SK-N-MC (cell line): Measurements from ENCODE around the gene LGR4.

ENCODE experiments used
- DNase-seq: peaks from one replicate; pipeline ENCODE4 v3.0.0-alpha.2; 2011; ENCODE audit warnings: low read depth, low spot score
- H3K27ac ChIP-seq: fragments of 200-600 bp; sonication (generic); 2 replicates; pipeline ENCODE4 v1.5.1; 2016; ENCODE audit warnings: mixed run types
- H3K36me3 ChIP-seq: fragments of 200-600 bp; sonication (generic); 2 replicates; pipeline ENCODE4 v1.6.1; 2017; ENCODE audit warnings: antibody characterized with exemption, low read length, mixed read lengths; ENCODE audit not compliant: insufficient read depth
- H3K4me3 ChIP-seq: fragments of 200-600 bp; sonication (generic); 2 replicates; pipeline ENCODE4 v1.5.1; 2016
- H3K9ac ChIP-seq: fragments of 200-600 bp; sonication (generic); 2 replicates; pipeline ENCODE4 v1.8.0; 2017; ENCODE audit warnings: mixed run types, mixed read lengths; ENCODE audit not compliant: insufficient read length
- H3K9me3 ChIP-seq: fragments of 200-600 bp; sonication (generic); 2 replicates; pipeline ENCODE4 v1.6.1; 2017; ENCODE audit warnings: low read depth, mild to moderate bottlenecking, antibody characterized with exemption, low read length, moderate library complexity, mixed read lengths
- EZH2 ChIP-seq: fragments of 200-600 bp; sonication (generic); IDR thresholded peaks from one replicate; pipeline ENCODE4 v1.6.1; 2017; ENCODE audit warnings: antibody characterized with exemption
- FOXP2 ChIP-seq: optimal IDR thresholded peaks from 2 replicates; pipeline ENCODE3; 2011; ENCODE audit warnings: mild to moderate bottlenecking, moderate library complexity; ENCODE audit not compliant: insufficient read depth; ENCODE audit errors: extremely low read length, control extremely low read depth
- POLR2AphosphoS5 ChIP-seq: IDR thresholded peaks from 2 replicates; pipeline ENCODE4 v1.6.1; 2012; ENCODE audit warnings: mild to moderate bottlenecking, low read depth, low read length, borderline replicate concordance

The LGR4 gene

GRCh38 chr11:27420217-27420616 is 52.4 kb downstream of the LGR4 start:
- no peak overlapping the region for H3K9ac ChIP-seq
- TF ChIP-seq POLR2AphosphoS5: no peak
- TF ChIP-seq FOXP2: no peak
- no peak for TF ChIP-seq EZH2
- H3K4me3 ChIP-seq: no peak overlapping the region
- H3K9me3 ChIP-seq: no peaks in the 10 kb centered on the region
- H3K36me3 ChIP-seq: no peaks in the 10 kb centered on the region
- H3K27ac ChIP-seq: no peak overlapping the region
- DNase-seq: no peak

GRCh38 chr11:27418356-27418755 is 54.2 kb downstream of the LGR4 start:
- no peak overlapping the region for H3K4me3 ChIP-seq
- H3K9me3 ChIP-seq: no peaks in the 10 kb centered on the region
- TF ChIP-seq FOXP2 (no peak), POLR2AphosphoS5 (no peak), EZH2 (no peak)
- no peak overlapping the region for H3K27ac ChIP-seq
- no peak for DNase-seq
- no peak overlapping the region for H3K9ac ChIP-seq
- H3K36me3 ChIP-seq: no peaks in the 10 kb centered on the region

GRCh38 chr11:27416568-27417176 is 55.9 kb downstream of the LGR4 start:
- TF ChIP-seq FOXP2 (no peak), POLR2AphosphoS5 (no peak), EZH2 (no peak)
- Histone ChIP-seq H3K9ac (no peak overlapping the region), H3K36me3 (no peaks in the 10 kb centered on the region), H3K27ac (no peak overlapping the region), H3K9me3 (no peaks in the 10 kb centered on the region), H3K4me3 (no peak overlapping the region)
- no peak for DNase-seq

GRCh38 chr11:27414644-27415043 is 57.9 kb downstream of the LGR4 start:
- TF ChIP-seq POLR2AphosphoS5 (no peak), FOXP2 (no peak), EZH2 (no peak)
- Histone ChIP-seq H3K9ac (no peak overlapping the region), H3K36me3 (peaks cover 3% of the 10 kb centered on the region; the same call in 1 of the 2 replicates), H3K27ac (no peak overlapping the region), H3K9me3 (no peaks in the 10 kb centered on the region), H3K4me3 (no peak overlapping the region)
- DNase-seq: no peak

- H3K9me3 ChIP-seq: no peaks in the 10 kb centered on the region
- H3K36me3 ChIP-seq: peaks cover 3% of the 10 kb centered on the region; the same call in 1 of the 2 replicates
- no peak overlapping the region for H3K27ac ChIP-seq
- no peak overlapping the region for H3K9ac ChIP-seq
- TF ChIP-seq POLR2AphosphoS5: no peak
- no peak for TF ChIP-seq FOXP2
- TF ChIP-seq EZH2: no peak
- H3K4me3 ChIP-seq: no peak overlapping the region
- no peak for DNase-seq
Observed at GRCh38 chr11:27413218-27413617, 59.4 kb downstream of the LGR4 start.

- no peak overlapping the region for H3K27ac ChIP-seq
- DNase-seq: no peak
Observed at GRCh38 chr11:27412192-27412691, 60.3 kb downstream of the LGR4 start.

GRCh38 chr11:27411328-27411727 is 61.3 kb downstream of the LGR4 start:
- DNase-seq: no peak
- no peak overlapping the region for H3K9ac ChIP-seq
- TF ChIP-seq POLR2AphosphoS5 (no peak), EZH2 (no peak), FOXP2 (no peak)
- H3K4me3 ChIP-seq: no peak overlapping the region
- no peak overlapping the region for H3K27ac ChIP-seq
- no peaks in the 10 kb centered on the region for H3K9me3 ChIP-seq
- peaks cover 3% of the 10 kb centered on the region; the same call in 1 of the 2 replicates for H3K36me3 ChIP-seq

More at GRCh38 chr11:27412192-27412691, 60.3 kb downstream of the LGR4 start:
- H3K9ac ChIP-seq: no peak overlapping the region
- H3K4me3 ChIP-seq: no peak overlapping the region
- no peak for TF ChIP-seq EZH2
- TF ChIP-seq FOXP2: no peak
- TF ChIP-seq POLR2AphosphoS5: no peak
- no peaks in the 10 kb centered on the region for H3K9me3 ChIP-seq
- peaks cover 3% of the 10 kb centered on the region; the same call in 1 of the 2 replicates for H3K36me3 ChIP-seq

- Histone ChIP-seq H3K9me3 (no peaks in the 10 kb centered on the region), H3K36me3 (peaks cover 3% of the 10 kb centered on the region; the same call in 1 of the 2 replicates), H3K9ac (no peak overlapping the region), H3K4me3 (no peak overlapping the region), H3K27ac (no peak overlapping the region)
- TF ChIP-seq POLR2AphosphoS5 (no peak), EZH2 (no peak), FOXP2 (no peak)
- no peak for DNase-seq
Observed at GRCh38 chr11:27410272-27410671, 62.3 kb downstream of the LGR4 start.

GRCh38 chr11:27409742-27410141 is 62.8 kb downstream of the LGR4 start:
- DNase-seq: no peak
- Histone ChIP-seq H3K4me3 (no peak overlapping the region), H3K9ac (no peak overlapping the region), H3K27ac (no peak overlapping the region), H3K9me3 (no peaks in the 10 kb centered on the region), H3K36me3 (peaks cover 3% of the 10 kb centered on the region; the same call in 1 of the 2 replicates)
- TF ChIP-seq FOXP2 (no peak), EZH2 (no peak), POLR2AphosphoS5 (no peak)
